CD4-positive, alpha-beta T cell treated with Interleukin-4 for 1 hour (primary cell): ENCODE data around the gene PLEKHA8.

Source experiments
- DNase-seq, 2 donors: peaks; one replicate each; pipeline ENCODE4 v3.0.0-alpha.2; 2020 to 2022

The PLEKHA8 gene

DNA sequence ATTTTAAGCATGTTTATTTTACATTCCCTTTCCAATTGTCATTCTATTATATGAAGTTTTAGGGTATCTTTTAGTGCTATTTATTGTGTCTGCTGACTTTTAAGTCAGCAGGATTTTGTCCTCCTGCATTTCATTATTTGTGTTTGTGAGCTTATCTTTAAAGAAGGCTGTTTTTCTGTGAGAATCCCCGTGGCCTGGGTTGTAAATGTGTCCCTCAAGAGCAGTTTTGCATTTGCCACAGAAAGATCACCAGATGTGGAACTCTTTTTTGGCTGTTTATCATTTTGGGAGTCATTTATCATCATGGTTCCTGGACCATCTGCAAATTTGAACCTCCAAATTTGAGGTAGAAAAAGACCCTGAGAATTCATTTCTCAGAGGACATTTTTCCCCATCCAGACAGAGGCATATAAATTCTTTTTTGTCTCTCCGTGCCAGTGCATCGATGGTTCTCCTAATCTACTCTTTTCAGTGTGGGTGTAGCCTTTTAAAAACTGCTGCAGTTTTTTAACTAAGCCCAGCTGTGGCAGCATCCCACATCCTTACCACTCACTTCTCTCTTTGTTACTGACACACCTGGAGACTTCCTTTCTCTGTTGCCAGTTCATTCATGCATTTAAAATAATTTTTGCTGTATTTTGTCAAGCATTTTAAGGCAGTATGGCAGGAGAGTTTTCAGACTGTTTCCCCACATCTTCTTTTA, 86.5 kb downstream of the PLEKHA8 start:
- no peak for DNase-seq

DNA sequence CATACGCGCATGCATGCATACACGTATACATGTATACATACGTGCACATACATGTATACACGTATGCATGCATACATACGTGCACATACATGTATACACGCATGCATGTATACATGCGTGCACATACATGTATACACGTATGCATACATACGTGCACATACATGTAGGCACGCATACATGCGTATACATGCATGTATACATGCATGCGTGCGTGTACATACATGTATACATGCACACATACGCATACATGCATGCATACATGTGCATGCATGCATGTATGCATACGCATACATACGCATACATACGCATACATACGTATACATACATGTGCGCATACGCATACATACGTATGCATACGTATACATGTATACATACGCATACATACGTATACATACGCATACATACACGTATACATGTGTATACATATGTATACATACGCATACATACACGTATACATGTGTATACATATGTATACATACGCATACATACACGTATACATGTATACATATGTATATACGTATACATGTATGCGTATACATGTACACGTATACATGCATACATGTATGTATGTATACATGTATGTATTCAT, 87.6 kb downstream of the PLEKHA8 start:
- no peak for DNase-seq

DNA sequence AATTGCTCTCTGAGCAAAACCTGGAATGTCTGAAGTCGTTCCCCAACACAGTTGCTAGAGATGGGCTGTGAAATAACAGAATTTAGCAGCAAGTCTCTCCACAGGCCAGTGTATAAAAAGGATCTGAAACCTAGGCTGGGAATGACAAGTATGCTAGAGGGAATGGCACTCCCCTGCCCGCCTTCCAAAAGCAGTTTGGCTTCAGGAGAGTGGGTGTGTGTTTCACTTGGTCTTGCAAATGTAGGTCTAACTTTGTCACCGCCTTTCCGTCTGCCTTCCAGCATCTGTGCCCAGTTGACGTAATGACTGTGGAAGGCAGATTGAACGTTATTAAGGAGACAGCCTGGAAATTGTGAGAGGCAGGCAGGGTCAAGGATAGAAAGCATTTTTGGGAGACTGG, 88.6 kb downstream of the PLEKHA8 start:
- DNase-seq, result no peak

DNA sequence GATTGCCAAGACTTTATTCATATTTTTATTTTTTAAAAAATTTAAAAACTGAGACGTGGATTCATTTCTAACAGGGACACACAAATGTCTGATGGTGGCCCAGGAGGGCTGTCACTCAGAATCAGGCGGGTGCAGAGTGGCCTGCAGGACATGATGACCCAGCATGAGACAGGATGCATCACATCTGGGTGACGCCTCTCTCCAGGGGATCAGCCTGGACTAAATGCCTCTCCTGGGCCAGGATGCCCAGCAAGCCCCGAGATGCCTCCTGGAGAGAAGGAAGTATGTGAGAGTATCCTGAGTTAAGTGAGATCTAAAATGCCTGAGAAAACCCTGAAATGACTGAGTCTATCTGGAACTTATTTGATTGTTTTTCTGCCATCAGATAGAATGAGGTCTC, 89.7 kb downstream of the PLEKHA8 start:
- DNase-seq, result no peak

DNA sequence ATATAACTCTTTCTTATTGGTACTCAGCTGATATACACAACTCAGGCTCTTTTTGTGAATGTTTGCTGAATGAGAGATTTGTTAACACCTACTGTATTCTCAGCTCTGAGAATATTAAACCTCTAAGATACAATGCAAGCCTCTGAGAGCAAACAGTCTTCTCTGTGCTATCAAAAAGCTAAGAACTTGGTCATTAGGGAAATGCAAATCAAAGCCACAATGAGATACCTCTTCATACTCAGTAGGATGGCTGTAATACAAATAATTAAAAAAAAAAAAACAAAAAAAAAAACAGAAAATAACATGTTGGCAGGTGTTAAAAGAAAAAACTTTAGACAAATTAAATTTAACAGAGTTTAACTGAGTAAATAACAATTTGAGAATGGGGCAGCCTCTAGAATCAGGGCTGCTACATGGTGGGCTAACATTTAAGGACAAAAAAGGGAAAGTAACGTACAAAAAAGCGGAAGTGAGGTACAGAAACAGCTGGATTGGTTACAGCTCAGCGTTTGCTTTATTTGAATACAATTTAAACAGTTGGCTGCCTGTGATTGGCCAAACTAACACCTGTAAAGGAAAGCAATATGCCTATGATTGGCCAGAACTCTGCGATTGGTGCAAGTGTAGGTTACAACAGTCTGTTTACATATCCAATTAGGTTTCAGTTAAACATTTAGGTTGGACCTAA, 91.8 kb downstream of the PLEKHA8 start:
- no peak for DNase-seq

DNA sequence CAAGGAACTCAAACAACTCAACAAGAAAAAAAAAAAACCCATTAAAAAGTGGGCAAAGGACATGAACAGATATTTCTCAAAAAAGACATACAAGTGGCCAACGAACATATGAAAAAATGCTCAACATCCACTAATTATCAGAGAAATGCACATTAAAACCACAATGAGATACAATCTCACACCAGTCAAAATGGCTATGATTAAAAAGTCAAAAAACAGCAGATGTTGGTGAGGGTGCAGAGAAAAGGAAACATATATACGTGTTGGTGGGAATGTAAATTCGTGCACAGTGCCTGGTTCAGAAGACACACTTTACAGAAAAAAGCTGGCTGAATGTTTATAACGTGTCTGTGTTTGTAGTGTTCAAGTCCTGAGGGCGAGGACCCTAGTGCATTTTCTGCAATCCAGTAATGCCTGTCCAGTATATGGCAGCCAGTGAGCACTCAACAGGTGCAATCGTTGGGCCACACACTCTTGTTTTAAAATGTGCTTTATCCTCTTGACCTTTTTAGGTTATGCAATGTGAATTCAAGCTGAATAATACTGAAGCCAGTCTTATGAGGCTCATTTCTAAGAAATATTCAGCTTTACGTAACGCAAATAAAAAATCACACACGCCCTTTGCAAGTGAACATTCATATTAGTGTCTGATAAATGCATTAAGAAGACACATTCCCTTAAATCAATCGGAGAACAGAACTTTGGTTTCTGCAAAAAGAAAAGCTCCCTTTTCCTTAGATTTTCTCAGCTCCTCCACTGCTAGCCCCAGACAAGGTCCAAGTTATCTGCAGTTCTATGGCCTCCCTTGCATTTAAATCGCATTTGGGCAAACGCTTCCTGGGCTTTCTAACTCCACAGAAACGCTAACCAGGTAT, 105.8 kb downstream of the PLEKHA8 start:
- DNase-seq, result no peak

DNA sequence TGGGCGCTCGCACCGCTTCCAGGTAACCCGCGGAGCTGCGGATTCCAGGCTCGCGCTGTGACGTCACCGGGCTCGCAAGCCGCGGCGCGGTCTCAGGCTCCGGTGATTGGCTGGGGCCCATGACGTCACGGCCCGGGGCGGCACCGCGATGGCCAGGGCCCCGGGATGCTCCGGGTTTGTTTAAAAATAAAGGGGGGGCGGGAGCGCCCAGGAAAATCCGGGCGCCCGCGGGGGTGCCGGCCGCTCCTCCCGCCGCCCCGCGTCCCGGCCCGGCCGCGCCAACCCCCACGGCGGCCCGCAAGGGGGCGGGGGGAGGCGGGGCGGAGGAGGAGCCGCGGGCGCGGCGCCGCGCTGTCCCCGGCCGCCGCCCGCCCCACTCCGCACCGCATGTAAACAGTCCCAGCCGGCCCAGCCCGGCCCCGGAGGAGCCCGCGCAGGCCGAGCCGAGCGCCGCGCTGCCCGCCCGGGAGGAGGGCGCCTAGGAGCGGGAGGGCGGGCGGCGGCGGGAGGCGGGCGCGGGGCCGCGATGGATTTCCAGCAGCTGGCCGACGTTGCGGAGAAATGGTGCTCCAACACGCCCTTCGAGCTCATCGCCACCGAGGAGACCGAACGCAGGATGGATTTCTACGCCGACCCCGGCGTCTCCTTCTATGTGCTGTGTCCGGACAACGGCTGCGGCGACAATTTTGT, 106.5 kb downstream of the PLEKHA8 start, which contains the start of gene MTURN:
TSS of gene MTURN (plus strand) at position 376 of the 690 bp plus-strand sequence. CDS start at position 527, 151 bp downstream.
- peak; percentile 88 to 89 for DNase-seq

DNA sequence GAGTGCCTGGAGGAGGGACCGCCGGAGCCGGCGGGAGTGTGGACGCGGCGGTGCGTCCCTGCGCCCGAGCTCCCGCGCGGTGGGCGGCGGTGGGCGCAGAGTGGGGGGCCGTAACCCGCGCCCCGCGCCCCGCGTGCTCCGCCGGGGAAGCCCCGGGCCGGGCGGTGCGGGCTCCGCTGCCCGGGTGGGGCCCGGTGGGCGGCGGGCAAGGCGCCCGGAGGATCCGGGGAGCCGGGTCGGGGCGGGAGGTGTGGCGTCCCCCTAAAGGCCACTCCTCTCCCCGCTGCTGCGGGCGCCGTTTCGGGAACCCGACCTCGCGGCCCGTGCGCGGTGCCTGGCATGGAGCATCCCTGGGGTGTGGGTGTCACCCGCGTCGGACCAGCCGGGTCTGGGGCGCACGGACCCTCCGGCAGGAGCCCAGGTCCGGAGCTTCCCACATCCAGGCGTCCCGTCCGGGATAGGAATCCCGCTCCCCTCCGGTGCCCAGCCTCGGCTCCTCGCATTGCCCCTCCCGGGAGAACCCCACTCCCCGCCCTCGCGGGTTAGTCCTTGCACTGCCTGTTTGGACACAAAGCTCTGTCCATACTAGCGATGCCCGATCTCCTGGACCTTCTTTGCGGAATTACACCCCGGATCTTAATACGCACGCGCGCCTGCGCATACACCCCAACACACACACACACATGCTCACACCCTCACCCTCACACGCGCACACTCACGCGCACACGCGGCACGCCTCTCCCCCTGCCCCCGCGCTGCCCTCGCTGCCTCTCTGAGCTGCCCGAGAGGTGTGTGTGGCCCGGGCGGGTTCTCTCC, 107.3 kb downstream of the PLEKHA8 start:
- peak; percentile 66 to 67 for DNase-seq

DNA sequence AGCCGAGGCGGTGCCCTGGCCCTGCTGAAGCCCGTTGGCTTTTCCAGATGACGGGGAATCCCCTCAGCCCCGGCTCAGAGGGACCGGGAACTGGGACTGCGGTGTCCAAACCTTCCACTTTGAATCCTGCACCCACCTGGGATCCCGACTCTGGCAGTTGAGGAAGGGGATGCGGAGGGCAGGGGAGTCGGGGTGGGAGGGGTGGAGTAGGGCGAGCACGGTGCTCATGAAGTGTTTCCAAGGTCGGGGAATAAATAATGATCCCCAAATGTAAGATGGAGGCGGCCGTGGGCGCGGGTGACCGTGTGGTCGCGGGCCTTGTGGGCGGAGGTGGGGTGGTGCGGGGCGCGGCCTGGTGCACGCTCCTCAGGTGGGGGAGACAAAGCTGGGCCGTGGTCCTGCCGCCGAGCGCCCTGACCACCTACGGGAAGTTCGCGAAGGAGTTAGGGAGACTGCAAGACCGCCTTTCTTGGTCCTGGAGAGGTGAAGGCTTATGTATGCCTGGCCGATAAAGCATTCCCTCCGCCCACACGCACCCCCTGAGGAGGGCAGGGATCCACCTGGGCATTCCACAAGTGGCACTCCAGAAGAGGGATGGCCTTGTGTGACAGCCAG, 108.0 kb downstream of the PLEKHA8 start:
- no peak for DNase-seq

DNA sequence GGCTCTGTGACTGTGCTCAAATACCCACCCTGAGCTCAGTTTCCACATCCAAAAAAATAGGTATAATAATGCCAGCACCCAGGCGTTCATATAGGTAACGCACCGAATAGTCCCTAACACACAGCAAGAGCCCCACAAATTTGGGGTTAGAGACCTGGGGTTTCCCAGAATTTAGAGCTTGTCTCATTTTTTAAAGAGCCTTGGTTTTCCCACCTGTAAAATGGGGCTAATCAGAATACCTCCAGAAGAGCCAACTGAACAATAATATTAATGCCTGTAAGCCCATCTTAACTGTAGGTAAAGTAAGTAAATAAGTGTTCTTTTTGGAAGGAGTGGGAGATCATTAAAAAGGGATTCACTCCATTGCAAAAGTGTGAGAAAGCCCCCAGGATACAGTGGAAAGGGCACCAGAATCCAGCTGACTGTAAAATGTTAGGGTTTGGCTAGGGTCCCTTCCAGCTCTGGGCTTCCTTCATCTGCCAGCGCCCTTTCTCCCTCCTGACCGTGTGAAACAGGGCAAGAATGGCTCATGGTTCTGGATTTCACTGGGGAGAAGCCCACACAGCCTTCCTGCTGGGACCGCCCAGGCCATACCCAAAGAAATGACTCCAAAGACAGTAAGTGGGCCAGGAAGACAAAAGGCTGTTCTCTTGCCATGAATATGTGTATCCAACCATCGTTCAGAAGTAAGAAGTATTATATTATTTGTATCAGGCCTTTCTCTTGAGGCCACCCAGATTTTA, 108.7 kb downstream of the PLEKHA8 start:
- no peak for DNase-seq

DNA sequence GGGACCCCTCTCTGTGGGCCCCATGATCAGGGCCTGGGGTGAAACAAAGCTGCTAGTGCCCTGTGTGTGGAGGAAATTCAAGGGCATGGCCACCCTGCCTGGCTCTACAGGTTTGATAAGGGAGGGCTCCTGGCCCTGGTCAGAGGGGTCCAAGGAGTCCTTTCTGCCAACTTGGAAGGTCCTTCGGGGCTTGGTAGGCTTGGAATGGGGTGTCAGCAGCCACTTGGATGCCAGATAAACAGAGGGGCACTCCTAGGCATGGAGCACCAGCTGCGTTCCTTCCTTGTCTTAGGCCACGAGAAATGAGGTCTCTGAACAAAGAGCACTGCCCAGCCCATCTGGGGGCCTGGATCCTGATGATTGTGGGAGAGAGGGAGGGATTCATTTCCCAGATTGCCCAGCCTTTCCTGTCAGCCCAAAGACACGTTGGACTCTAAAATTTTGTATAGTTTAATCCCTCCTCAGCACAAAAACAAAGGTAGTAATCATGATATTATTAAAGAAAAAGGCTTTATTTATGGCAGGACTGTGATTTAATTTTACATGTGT, 111.7 kb downstream of the PLEKHA8 start:
- DNase-seq, result no peak

DNA sequence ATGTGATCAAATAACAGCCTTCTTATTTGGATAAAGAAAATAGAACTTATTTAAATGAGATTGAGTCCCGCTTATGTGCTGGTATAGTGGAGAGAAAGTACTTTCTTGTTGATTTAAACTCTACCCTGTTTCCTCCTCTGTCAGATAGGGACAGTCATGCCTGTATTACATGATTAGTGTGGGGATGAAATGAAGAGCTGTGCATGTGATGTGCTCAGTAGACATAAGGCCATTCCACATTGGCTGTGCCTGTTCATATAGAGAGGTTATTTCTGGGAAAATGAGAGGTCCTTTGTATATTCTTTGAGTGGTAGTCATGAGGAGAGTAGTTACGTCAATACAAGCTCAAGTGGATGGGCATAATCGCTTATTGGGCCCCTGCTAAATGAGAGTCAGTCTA, 112.2 kb downstream of the PLEKHA8 start:
- no peak for DNase-seq

DNA sequence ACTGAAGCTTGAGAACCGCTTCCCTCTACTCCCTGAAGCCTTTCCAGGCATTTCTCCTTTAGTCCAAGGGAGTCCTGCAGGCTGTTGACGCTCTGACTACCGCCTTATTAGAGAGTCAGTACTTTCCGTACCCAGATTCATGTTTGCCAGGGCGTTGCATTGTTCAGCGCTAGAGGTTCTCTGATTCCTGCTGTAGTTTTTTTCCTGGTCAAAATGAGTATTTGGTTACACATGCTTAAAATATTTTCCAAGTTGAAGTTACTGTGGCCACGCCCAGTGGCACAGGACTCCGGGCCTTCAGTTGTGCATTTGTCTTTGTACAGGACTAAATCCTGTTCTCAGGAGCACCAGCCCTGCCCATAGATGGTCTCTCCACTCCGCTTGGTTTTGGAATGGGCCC, 114.5 kb downstream of the PLEKHA8 start:
- DNase-seq, result no peak

DNA sequence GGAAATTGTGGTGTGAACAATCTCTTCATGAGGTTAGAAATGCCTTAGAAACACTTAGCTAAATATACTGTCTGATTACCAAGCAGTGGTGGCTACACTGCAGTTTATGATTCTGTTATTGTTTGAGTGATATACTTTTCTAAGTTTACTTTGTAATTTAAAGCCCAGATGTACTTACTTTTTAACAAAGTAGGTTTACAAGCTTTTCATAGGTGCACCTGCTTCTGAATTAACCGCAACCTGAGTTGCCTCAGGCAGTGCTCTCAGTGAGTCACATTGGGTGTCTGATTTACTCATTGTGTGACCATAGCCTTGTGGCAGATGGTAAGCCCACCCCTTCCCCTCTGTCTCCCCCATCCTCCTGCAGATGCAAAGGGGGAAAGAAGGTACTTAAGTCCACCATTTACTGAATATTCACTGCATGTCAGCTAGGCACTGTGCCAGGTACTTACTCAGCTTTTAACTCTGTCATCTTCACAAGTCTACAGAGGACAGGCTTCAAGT, 115.6 kb downstream of the PLEKHA8 start:
- DNase-seq, result no peak

DNA sequence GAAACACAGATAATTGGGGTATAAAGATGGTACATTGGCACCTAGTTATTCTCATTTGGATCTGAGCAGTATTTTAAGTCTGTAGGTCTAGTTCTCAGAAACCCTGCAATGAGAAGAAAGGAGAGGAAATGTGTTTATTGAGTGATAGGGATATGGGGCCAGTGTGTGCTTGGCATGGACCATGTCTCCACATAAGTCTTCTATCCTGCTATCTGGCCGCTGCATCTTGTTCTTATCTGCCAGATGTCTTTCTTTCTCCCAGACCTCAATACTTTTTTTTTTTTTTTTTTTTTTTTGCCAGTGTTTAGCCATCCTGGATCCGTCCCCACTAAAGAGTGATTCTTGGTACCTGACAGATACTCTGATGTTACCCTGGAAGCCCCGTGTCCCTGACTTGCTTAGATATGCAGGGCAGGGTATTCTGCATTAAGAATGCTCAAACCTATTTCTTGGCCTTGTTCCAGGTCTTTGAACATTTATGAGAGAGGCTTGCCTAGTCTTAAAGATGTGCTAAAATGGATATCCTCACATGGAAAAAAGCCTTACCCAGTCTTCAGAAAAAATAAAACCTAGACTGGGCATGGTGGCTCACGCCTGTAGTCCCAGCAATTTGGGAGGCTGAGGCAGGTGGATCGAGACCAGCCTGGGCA, 116.6 kb downstream of the PLEKHA8 start:
- DNase-seq, result no peak

DNA sequence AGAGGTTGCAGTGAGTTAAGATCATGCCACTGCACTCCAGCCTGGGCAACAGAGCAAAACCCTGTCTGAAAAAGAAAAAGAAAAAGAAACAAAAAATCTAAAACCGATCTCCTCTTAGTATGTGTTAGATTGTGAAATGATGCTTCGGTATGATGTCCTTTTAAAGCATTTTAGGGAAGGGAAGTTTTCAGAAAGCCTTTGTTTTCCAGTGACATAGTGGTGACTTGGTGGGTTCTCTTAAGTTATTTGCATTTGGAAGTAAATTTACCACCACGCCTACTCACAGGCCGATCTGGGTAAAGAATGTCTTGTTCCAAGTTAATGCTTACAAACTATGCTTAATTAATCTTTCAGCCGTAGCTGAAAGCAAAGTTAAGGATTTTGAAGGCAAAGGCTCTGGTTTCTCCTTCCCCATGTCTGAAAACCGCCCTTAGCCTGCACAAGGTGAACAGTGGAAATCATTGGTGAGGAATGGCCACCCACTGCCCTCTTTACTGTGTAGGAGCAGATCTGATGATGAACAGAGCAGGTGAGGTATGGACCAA, 117.3 kb downstream of the PLEKHA8 start:
- no peak for DNase-seq

DNA sequence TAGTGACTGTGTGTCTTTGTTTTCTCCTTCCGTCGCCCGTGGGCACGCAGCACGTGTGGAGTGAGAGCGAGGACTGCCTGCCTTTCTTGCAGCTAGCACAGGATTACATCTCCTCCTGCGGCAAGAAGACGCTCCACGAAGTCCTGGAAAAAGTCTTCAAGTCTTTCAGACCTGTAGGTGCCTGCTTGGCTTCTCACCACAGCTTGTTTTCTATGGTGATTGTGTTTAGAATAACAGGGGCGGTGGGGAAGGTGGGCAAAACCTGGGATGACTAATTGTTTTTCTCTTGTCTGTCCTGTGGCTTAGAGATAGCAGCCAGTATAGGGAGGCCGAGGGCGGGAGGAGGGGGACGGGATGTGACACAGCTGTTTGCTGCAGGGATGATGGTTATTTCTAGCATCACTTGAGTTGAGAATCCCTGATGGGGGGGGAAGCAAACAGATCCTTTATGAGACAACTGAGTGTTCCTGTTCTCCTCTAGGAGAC, 118.0 kb downstream of the PLEKHA8 start:
- no peak for DNase-seq

DNA sequence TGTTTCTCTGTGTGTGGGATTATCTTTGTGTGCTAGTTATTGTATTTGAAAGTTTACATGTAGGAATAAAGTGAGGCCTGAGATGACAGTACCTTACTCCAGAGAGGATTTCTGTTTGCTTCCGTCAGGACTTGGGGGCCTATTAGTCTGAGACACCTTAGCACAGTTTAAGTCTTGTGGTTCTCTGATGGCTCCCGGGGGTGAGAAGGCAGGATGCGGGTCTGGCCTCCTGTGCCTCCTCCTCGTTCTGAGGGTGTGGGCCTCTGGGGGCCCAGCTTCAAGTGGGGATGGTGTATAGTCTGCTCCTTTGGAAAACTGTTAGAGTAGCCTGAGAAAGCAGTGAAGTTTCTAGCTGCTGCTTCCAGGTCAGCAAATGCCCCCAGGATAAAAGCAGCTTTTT, 119.0 kb downstream of the PLEKHA8 start:
- DNase-seq, result no peak

DNA sequence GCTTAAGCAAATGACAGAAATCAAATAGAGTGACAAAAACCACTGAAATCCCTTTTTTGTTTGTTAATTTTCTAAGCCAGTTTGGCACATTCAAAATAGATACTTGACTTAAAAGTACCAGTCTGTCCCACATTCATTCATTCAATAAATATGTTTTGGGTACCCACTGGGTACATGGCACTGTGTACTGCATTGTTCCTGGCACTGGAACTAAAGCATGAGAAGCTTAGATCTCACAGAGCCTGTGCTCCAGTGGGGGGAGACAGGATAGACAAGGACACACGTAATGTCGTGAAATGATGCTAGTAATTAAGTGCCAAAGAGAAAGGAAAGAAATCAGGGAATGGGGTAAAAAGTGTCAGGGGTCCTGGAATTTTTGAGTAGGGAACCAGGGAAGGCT, 119.6 kb downstream of the PLEKHA8 start:
- DNase-seq, result no peak
